GM12891 (cell line): ENCODE results near the gene ANK3.

Experiments used
- POLR2A ChIP-seq: IDR thresholded peaks from 2 replicates; pipeline ENCODE4 v1.6.1; 2011; ENCODE audit warnings: low read depth, low read length, control low read depth
- POLR2AphosphoS5 ChIP-seq: IDR thresholded peaks from 2 replicates; pipeline ENCODE4 v1.6.1; 2011; ENCODE audit warnings: low read depth, low read length, control low read depth
- POU2F2 ChIP-seq: IDR thresholded peaks from 2 replicates; pipeline ENCODE4 v1.6.1; 2011; ENCODE audit warnings: low read depth, mild to moderate bottlenecking, control low read depth, low read length, moderate library complexity
- SPI1 ChIP-seq: IDR thresholded peaks from 2 replicates; pipeline ENCODE4 v1.6.1; 2011; ENCODE audit warnings: low read depth, low read length, control low read depth
- TAF1 ChIP-seq: IDR thresholded peaks from 2 replicates; pipeline ENCODE4 v1.6.1; 2011; ENCODE audit warnings: low read depth, low read length, control low read depth

DNA sequence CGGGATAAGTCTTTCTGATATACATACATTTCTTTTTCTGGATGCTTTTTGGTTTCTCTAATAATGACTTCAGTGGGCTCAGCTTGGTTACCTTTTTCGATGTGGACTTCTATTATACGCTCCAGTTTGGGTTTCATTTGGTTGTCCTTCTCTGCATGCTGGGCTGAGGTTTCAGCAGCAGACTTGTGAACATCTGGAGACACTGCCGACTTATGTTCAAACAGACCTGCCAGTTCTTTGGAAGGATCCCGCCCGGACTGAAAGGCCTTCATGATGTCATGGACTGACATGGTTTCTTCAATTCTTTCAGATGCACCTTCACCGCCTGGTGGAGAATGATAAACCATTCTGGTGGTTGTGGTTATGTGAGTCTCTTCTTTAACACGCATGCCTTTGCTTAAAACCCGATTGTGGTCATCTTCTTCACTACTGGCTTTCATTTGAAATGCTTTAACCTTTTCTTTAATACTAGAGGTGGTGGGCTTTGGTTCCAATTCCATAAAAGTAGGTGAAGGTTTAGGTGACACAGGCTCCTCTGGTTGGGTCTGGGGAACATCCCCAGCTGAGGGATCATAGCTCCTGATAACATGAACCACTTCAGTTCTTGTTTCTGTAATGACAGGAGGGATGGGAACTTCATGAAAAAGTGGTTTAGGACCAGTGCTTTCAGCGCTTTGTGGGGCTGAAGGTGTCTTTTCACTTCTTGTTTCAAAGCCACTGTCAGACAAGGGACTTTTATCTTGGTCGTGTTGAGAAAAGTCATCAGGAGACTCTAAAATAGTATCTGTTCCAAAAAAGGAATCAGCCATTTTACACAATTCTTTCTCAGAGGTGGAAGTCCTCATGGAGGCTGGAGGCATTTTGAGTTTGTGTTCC is 315.7 kb downstream of the ANK3 start:
- TF ChIP-seq POLR2AphosphoS5 (no peak), POLR2A (no peak), POU2F2 (no peak), SPI1 (peak; percentile 92), TAF1 (no peak)
